ENCODE measurements around the gene PADI3.

GRCh38 chr1:17263936-17264335 lies 15.0 kb downstream of the PADI3 start:
- no peak for TF ChIP-seq POLR2AphosphoS5 (IDR thresholded peaks at IDR 0.05; ENCODE audit: borderline replicate concordance, low read depth, low read length)
- no peak for TF ChIP-seq EZH2 (IDR thresholded peaks at IDR 0.05)
- no peak for TF ChIP-seq FOXP2 (optimal IDR thresholded peaks at IDR 0.05; ENCODE audit: control extremely low read depth, extremely low read length, insufficient read depth)
